Skin of body (tissue), 2 donors: Measurements from ENCODE around the gene ATOSA. TPM values are rescaled to one million over a fixed set of nuclear protein-coding genes. Genes with fewer than 3 reads are reported as not detected.
A peak's percentile ranks its signal among the peaks of the same experiment; 100 is the strongest.

ENCODE experiments used
- DNase-seq: peaks from one replicate; lab custom pipeline; 2025; lab: John Stamatoyannopoulos, UW
- total RNA-seq: library from RNA; depleted of rRNA; stranded (reverse); fragments of >200 nt; gene quantifications from one replicate; pipeline ENCODE4 v1.2.3, GENCODE V29; 2014

Gene ATOSA
- total RNA-seq, 1 donor from 2014 or later, result 73.6 TPM

- DNase-seq, result no peak
Observed at GRCh38 chr15:52683580-52683979, 4.4 kb upstream of the ATOSA start.

- no peak for DNase-seq
Observed at GRCh38 chr15:52682781-52683180, 3.6 kb upstream of the ATOSA start.

GRCh38 chr15:52682200-52682599 lies 3.0 kb upstream of the ATOSA start:
- no peak for DNase-seq

- no peak for DNase-seq
Observed at GRCh38 chr15:52681441-52681840, 2.3 kb upstream of the ATOSA start.

- DNase-seq, result peak; percentile 21
Observed at GRCh38 chr15:52680761-52681160, 1.6 kb upstream of the ATOSA start.

GRCh38 chr15:52680041-52680391 lies 828 bp upstream of the ATOSA start:
- DNase-seq, result peak; percentile 81

- peak; percentile 56 for DNase-seq
Observed at GRCh38 chr15:52678468-52679231, 538 bp downstream of the ATOSA start.

GRCh38 chr15:52677593-52678467 lies 1.4 kb downstream of the ATOSA start:
- peak; percentile 55 for DNase-seq

- no peak for DNase-seq
Observed at GRCh38 chr15:52674831-52675230, 4.4 kb downstream of the ATOSA start.

GRCh38 chr15:52673734-52674133 lies 5.5 kb downstream of the ATOSA start:
- DNase-seq, result no peak

- DNase-seq, result no peak
Observed at GRCh38 chr15:52673312-52673711, 5.9 kb downstream of the ATOSA start.

- DNase-seq, result no peak
Observed at GRCh38 chr15:52672661-52673060, 6.5 kb downstream of the ATOSA start.

- DNase-seq, result no peak
Observed at GRCh38 chr15:52670087-52670486, 9.1 kb downstream of the ATOSA start.

GRCh38 chr15:52668133-52668532 lies 11.1 kb downstream of the ATOSA start:
- no peak for DNase-seq

- DNase-seq, result no peak
Observed at GRCh38 chr15:52667597-52667996, 11.6 kb downstream of the ATOSA start.

GRCh38 chr15:52663536-52664294 lies 15.5 kb downstream of the ATOSA start:
- DNase-seq, result no peak

GRCh38 chr15:52661909-52662308 lies 17.3 kb downstream of the ATOSA start:
- DNase-seq, result no peak

- DNase-seq, result no peak
Observed at GRCh38 chr15:52660192-52660591, 19.0 kb downstream of the ATOSA start.

- no peak for DNase-seq
Observed at GRCh38 chr15:52658955-52659354, 20.2 kb downstream of the ATOSA start.

- DNase-seq, result no peak
Observed at GRCh38 chr15:52657338-52657737, 21.9 kb downstream of the ATOSA start.

GRCh38 chr15:52656412-52656811 lies 22.8 kb downstream of the ATOSA start:
- DNase-seq, result no peak

GRCh38 chr15:52653431-52653964 lies 25.7 kb downstream of the ATOSA start:
- no peak for DNase-seq
